Activated CD4-positive, alpha-beta memory T cell treated with anti-CD3 and anti-CD28 coated beads for 36 hours (primary cell): ENCODE results near the gene THSD7B. TPM values are rescaled to one million over a fixed set of nuclear protein-coding genes. Genes with fewer than 3 reads are reported as not detected.

Source experiments
- CTCF ChIA-PET: fragments of 350-600 bp; sonication (Branson Sonifier 250); formaldehyde crosslinking; loops from one replicate; lab custom pipeline; 2021; ENCODE audit warnings: antibody characterized with exemption, inconsistent platforms; lab: Charles Lee
- POLR2A ChIA-PET: fragments of 350-600 bp; sonication (Branson Sonifier 250); formaldehyde crosslinking; loops from one replicate; lab custom pipeline; 2021; ENCODE audit warnings: antibody characterized with exemption; lab: Charles Lee
- DNase-seq: peaks from one replicate; pipeline ENCODE4 v3.0.0-alpha.2; 2020
- H3K27ac Mint-ChIP-seq: one replicate; pipeline ENCODE4 v1.8.0; 2021; ENCODE audit warnings: mixed read lengths
- H3K27me3 Mint-ChIP-seq: one replicate; pipeline ENCODE4 v1.8.0; 2021; ENCODE audit warnings: mixed read lengths
- H3K36me3 Mint-ChIP-seq: one replicate; pipeline ENCODE4 v1.8.0; 2021; ENCODE audit warnings: mixed read lengths
- H3K4me1 Mint-ChIP-seq: one replicate; pipeline ENCODE4 v1.8.0; 2021; ENCODE audit warnings: low read depth, mixed read lengths
- H3K4me3 Mint-ChIP-seq: one replicate; pipeline ENCODE4 v1.8.0; 2021; ENCODE audit warnings: mild to moderate bottlenecking, mixed read lengths
- H3K9me3 Mint-ChIP-seq: one replicate; pipeline ENCODE4 v1.8.0; 2021; ENCODE audit warnings: mixed read lengths
- intact Hi-C: fragments of 100-400 bp; cut with micrococcal nuclease; formaldehyde crosslinking; loops from one replicate; pipeline ENCODE4 v1.15.1; 2023
- total RNA-seq, 2 experiments: library from RNA; stranded (reverse); gene quantifications; one replicate each; pipeline ENCODE4 v1.2.3, GENCODE V29; 2021

The THSD7B gene
- total RNA-seq, 2 experiments from 2014 or later = not detected

DNA sequence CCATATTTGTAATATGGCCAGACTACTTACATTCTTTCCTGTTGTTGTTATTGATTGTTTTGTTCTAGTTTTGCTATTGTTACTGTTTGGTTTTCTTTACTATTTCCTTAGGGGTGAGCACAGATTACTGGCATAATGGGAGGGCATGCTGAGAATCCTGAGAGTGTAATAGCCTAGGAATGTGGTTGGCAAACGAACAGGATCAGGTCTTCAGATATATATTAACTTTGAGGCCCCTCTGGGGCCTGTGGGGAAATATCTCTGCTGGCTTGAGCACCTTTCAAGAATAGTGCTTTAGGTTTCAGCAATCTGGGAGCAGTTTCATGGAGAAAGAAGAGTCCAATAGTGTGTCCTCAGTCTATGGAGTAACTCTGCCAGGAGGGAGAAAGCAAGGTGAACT is 144.4 kb downstream of the THSD7B start:
- POLR2A ChIA-PET = no interaction called here
- intact Hi-C loops = no loop called here
- no peaks in the 10 kb centered on the region for H3K9me3 Mint-ChIP-seq
- no peak overlapping the region for H3K27ac Mint-ChIP-seq
- no peak for DNase-seq
- H3K27me3 Mint-ChIP-seq = no peaks in the 10 kb centered on the region
- no peaks in the 10 kb centered on the region for H3K4me1 Mint-ChIP-seq
- H3K36me3 Mint-ChIP-seq = no peaks in the 10 kb centered on the region
- H3K4me3 Mint-ChIP-seq = no peak overlapping the region
- CTCF ChIA-PET = no interaction called here

- no peak for DNase-seq
- Mint-ChIP-seq H3K36me3 (no peaks in the 10 kb centered on the region), H3K4me3 (no peak overlapping the region), H3K9me3 (no peaks in the 10 kb centered on the region), H3K27ac (no peak overlapping the region), H3K4me1 (no peaks in the 10 kb centered on the region), H3K27me3 (no peaks in the 10 kb centered on the region)
- ChIA-PET POLR2A (no interaction called here), CTCF (no interaction called here)
- intact Hi-C loops = no loop called here
Observed at GRCh38 chr2:136916131-136916530, 150.8 kb downstream of the THSD7B start.

- H3K4me3 Mint-ChIP-seq = no peak overlapping the region
- no peaks in the 10 kb centered on the region for H3K27me3 Mint-ChIP-seq
- ChIA-PET POLR2A (no interaction called here), CTCF (no interaction called here)
- H3K36me3 Mint-ChIP-seq = no peaks in the 10 kb centered on the region
- no peaks in the 10 kb centered on the region for H3K4me1 Mint-ChIP-seq
- H3K27ac Mint-ChIP-seq = no peak overlapping the region
- no peaks in the 10 kb centered on the region for H3K9me3 Mint-ChIP-seq
- no peak for DNase-seq
- intact Hi-C loops = no loop called here
Observed at GRCh38 chr2:136917411-136917881, 152.1 kb downstream of the THSD7B start.

GRCh38 chr2:136919682-136920081 is 154.3 kb downstream of the THSD7B start:
- Mint-ChIP-seq H3K4me1 (no peaks in the 10 kb centered on the region), H3K36me3 (no peaks in the 10 kb centered on the region), H3K4me3 (no peak overlapping the region), H3K27ac (no peak overlapping the region), H3K9me3 (peaks cover 2% of the 10 kb centered on the region), H3K27me3 (no peaks in the 10 kb centered on the region)
- intact Hi-C loops = no loop called here
- ChIA-PET POLR2A (no interaction called here), CTCF (no interaction called here)
- no peak for DNase-seq

DNA sequence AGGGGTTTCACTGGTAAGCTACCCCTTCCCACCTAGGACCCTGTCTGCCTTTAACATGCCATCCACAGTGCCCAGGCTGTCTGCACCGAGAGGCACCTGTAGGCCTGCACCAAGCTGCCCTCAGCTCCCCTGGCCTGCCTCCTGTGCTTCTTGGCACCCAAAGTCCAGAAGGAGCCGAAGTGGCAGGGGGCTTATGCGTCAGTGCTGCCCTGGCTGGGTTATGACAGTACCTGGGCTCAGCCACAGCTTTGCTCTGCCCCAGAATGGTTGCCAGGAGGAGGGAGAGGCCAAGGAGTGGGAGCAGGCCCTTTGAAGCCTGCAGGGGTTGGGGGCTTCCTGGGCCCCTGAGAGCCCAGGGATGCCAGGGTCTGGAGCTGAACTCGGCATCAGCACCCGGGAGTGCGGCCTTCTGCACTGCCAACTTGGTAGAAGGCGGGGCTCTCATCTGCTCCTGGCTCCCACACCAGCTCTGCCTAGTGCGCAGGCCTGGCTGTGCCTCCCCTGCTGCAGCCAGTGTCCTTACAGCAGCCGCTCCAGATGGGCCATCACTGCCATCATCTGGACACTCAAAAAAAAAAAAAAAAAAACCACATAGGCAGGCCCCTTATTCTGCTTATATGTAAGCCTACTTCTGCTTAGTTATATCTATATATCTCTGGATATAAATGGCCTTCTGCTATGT is 155.4 kb downstream of the THSD7B start:
- intact Hi-C loops = no loop called here
- H3K27ac Mint-ChIP-seq = no peak overlapping the region
- DNase-seq = no peak
- H3K4me3 Mint-ChIP-seq = no peak overlapping the region
- POLR2A ChIA-PET = no interaction called here
- H3K27me3 Mint-ChIP-seq = no peaks in the 10 kb centered on the region
- CTCF ChIA-PET = no interaction called here
- no peaks in the 10 kb centered on the region for H3K36me3 Mint-ChIP-seq
- H3K9me3 Mint-ChIP-seq = peaks cover 2% of the 10 kb centered on the region
- no peaks in the 10 kb centered on the region for H3K4me1 Mint-ChIP-seq

GRCh38 chr2:136927156-136927555 is 161.8 kb downstream of the THSD7B start:
- POLR2A ChIA-PET = no interaction called here
- Mint-ChIP-seq H3K4me3 (no peak overlapping the region), H3K9me3 (peaks cover 2% of the 10 kb centered on the region)

GRCh38 chr2:136929531-136929930 is 164.2 kb downstream of the THSD7B start:
- DNase-seq = no peak
- Mint-ChIP-seq H3K4me3 (no peak overlapping the region), H3K27me3 (no peaks in the 10 kb centered on the region), H3K4me1 (no peaks in the 10 kb centered on the region), H3K9me3 (no peaks in the 10 kb centered on the region), H3K27ac (no peak overlapping the region), H3K36me3 (no peaks in the 10 kb centered on the region)
- ChIA-PET CTCF (no interaction called here), POLR2A (no interaction called here)
- intact Hi-C loops = no loop called here

More at GRCh38 chr2:136927156-136927555, 161.8 kb downstream of the THSD7B start:
- CTCF ChIA-PET = no interaction called here
- intact Hi-C loops = no loop called here
- DNase-seq = no peak
- Mint-ChIP-seq H3K27me3 (no peaks in the 10 kb centered on the region), H3K27ac (no peak overlapping the region), H3K36me3 (no peaks in the 10 kb centered on the region), H3K4me1 (no peaks in the 10 kb centered on the region)

- POLR2A ChIA-PET = no interaction called here
- Mint-ChIP-seq H3K4me3 (no peak overlapping the region), H3K4me1 (no peaks in the 10 kb centered on the region), H3K27me3 (no peaks in the 10 kb centered on the region), H3K27ac (no peak overlapping the region), H3K36me3 (no peaks in the 10 kb centered on the region), H3K9me3 (no peaks in the 10 kb centered on the region)
- CTCF ChIA-PET = no interaction called here
- DNase-seq = no peak
- intact Hi-C loops = no loop called here
Observed at GRCh38 chr2:136932700-136933099, 167.4 kb downstream of the THSD7B start.

GRCh38 chr2:136935119-136935518 is 169.8 kb downstream of the THSD7B start:
- Mint-ChIP-seq H3K27ac (no peak overlapping the region), H3K4me1 (no peaks in the 10 kb centered on the region), H3K36me3 (no peaks in the 10 kb centered on the region), H3K27me3 (no peaks in the 10 kb centered on the region), H3K9me3 (no peaks in the 10 kb centered on the region), H3K4me3 (no peak overlapping the region)
- POLR2A ChIA-PET = no interaction called here
- CTCF ChIA-PET = no interaction called here
- no peak for DNase-seq
- intact Hi-C loops = no loop called here

DNA sequence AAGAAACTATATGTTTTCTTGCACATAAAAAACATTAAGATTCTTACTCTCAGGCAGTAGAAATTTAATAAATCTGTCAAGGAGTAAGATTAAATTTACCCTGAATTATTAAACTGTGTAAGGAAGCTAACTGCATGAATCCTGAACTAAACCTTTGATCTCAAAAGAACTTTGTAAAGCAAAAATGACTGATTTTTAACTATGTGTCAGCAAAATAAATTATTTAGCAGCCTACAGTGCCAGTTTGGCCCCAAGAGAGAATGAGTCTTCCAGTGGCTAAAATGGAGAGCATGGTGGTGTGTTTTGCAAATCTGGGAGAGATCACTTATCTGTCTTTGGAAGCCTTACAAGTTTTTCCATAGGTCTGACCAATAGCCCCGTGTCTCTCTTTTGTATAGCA is 190.7 kb downstream of the THSD7B start:
- no peak overlapping the region for H3K4me3 Mint-ChIP-seq
- no peak overlapping the region for H3K27ac Mint-ChIP-seq
- H3K27me3 Mint-ChIP-seq = no peaks in the 10 kb centered on the region
- no peaks in the 10 kb centered on the region for H3K4me1 Mint-ChIP-seq
- ChIA-PET POLR2A (no interaction called here), CTCF (no interaction called here)
- no peaks in the 10 kb centered on the region for H3K36me3 Mint-ChIP-seq
- no peak for DNase-seq
- H3K9me3 Mint-ChIP-seq = no peaks in the 10 kb centered on the region
- intact Hi-C loops = no loop called here

DNA sequence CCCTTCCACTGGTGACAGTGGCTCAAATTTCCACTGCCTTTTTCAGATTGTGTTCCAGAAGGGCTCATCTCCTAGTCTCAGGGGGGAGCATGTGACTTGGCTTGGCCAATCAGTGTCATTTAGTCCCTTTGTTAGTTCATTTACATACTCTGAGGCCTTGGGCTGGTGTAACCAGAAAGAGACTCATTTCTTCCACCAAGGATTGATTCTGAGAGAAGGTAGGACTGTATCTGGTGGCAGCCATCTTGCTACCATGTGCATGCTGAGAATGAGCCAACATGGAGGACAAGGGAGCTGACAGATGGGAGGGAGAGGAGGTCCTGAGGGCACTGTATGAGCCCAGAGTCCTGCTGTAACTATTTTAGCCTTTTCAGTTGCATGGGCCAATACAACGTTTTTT is 191.7 kb downstream of the THSD7B start:
- no peaks in the 10 kb centered on the region for H3K36me3 Mint-ChIP-seq
- POLR2A ChIA-PET = no interaction called here
- CTCF ChIA-PET = no interaction called here
- H3K4me1 Mint-ChIP-seq = no peaks in the 10 kb centered on the region
- no peak overlapping the region for H3K27ac Mint-ChIP-seq
- intact Hi-C loops = no loop called here
- DNase-seq = no peak
- H3K9me3 Mint-ChIP-seq = no peaks in the 10 kb centered on the region
- no peak overlapping the region for H3K4me3 Mint-ChIP-seq
- no peaks in the 10 kb centered on the region for H3K27me3 Mint-ChIP-seq

DNA sequence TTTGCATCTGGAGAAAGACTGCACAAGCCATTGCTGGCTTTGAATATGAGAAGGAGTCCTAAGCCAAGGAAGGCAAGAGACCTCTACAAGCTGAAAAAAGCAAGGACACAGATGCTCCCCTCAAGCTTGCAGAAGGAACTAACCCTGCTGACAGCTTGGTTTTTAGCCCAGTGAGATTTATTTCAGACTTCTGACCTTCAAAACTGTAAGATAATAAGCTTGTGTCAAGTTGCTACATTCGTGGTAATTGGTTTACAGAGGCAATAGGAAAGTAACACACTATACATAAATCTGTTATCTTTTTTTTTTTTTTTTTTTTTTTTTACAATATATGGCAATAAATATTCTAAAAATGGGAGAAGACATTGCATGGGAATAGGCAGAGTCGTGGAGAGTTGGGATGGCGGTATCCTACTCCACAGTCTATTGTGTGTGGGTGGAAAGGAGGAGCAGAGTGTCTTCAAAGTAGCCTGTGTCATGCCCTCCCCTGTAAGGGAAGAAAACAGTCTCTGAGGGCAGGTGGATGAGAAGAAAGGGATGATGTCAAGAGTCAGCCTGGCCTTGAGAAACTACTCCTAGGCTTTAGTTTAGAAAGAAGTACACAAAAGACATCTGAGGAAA is 196.9 kb downstream of the THSD7B start:
- H3K27me3 Mint-ChIP-seq = no peaks in the 10 kb centered on the region
- no peaks in the 10 kb centered on the region for H3K36me3 Mint-ChIP-seq
- H3K4me1 Mint-ChIP-seq = no peaks in the 10 kb centered on the region
- H3K27ac Mint-ChIP-seq = no peak overlapping the region
- H3K4me3 Mint-ChIP-seq = no peak overlapping the region
- intact Hi-C loops = no loop called here
- ChIA-PET CTCF (no interaction called here), POLR2A (no interaction called here)
- DNase-seq = no peak
- no peaks in the 10 kb centered on the region for H3K9me3 Mint-ChIP-seq

- Mint-ChIP-seq H3K36me3 (no peaks in the 10 kb centered on the region), H3K27ac (no peak overlapping the region), H3K27me3 (no peaks in the 10 kb centered on the region), H3K4me1 (no peaks in the 10 kb centered on the region), H3K9me3 (no peaks in the 10 kb centered on the region), H3K4me3 (no peak overlapping the region)
- ChIA-PET CTCF (no interaction called here), POLR2A (no interaction called here)
- no peak for DNase-seq
- intact Hi-C loops = no loop called here
Observed at GRCh38 chr2:136966485-136966884, 201.1 kb downstream of the THSD7B start.
